GM04503 (cell line): ENCODE data around the gene PPP1R14D.
"Not testable (repeated sequence)": the region's sequence is repeated elsewhere in the genome, so short reads cannot be mapped to it uniquely, and the experiment has no call there.

ENCODE experiments used
- DNase-seq: peaks from one replicate; pipeline ENCODE4 v3.0.0-alpha.2; 2012; ENCODE audit warnings: low read depth

Gene PPP1R14D

GRCh38 chr15:40828447-40829036 is at the start of gene PPP1R14D:
Gene PPP1R14D, minus strand, starts transcription at chr15:40828708. Its CDS starts 67 bp downstream, at chr15:40828641.
- no peak for DNase-seq

GRCh38 chr15:40877694-40878093 is 49.2 kb upstream of the PPP1R14D start:
- no peak for DNase-seq

- no peak for DNase-seq
These were observed 47.7 kb upstream of the PPP1R14D start for GRCh38 chr15:40875991-40876730.

- no peak for DNase-seq
These were observed 45.4 kb upstream of the PPP1R14D start, which contains the start of gene RHOV for GRCh38 chr15:40873694-40874561. Gene RHOV, minus strand, starts transcription at chr15:40874234. Its CDS starts 95 bp downstream, at chr15:40874139.

GRCh38 chr15:40872791-40873693 is 44.5 kb upstream of the PPP1R14D start:
- no peak for DNase-seq

- DNase-seq: no peak
These were observed 43.5 kb upstream of the PPP1R14D start for GRCh38 chr15:40871749-40872617.

- no peak for DNase-seq
These were observed 42.2 kb upstream of the PPP1R14D start for GRCh38 chr15:40870716-40871115.

GRCh38 chr15:40869686-40870085 is 41.2 kb upstream of the PPP1R14D start:
- no peak for DNase-seq

GRCh38 chr15:40867199-40867598 is 38.7 kb upstream of the PPP1R14D start:
- no peak for DNase-seq

GRCh38 chr15:40863660-40864270 is 35.3 kb upstream of the PPP1R14D start:
- no peak for DNase-seq

GRCh38 chr15:40861147-40861546 is 32.6 kb upstream of the PPP1R14D start:
- not testable (repeated sequence) for DNase-seq

GRCh38 chr15:40859206-40859851 is 30.8 kb upstream of the PPP1R14D start:
- DNase-seq: no peak

- no peak for DNase-seq
These were observed 30.2 kb upstream of the PPP1R14D start for GRCh38 chr15:40858706-40859105.

GRCh38 chr15:40857601-40858341 is 29.3 kb upstream of the PPP1R14D start:
- DNase-seq: no peak

GRCh38 chr15:40856746-40857145 is 28.2 kb upstream of the PPP1R14D start:
- DNase-seq: no peak

- no peak for DNase-seq
These were observed 27.3 kb upstream of the PPP1R14D start for GRCh38 chr15:40855706-40856234.

- no peak for DNase-seq
These were observed 25.7 kb upstream of the PPP1R14D start for GRCh38 chr15:40854161-40854560.

GRCh38 chr15:40853241-40853890 is 24.9 kb upstream of the PPP1R14D start:
- no peak for DNase-seq
